NCI-H345 (cell line): ENCODE data around the gene ANO2.

ENCODE experiments used
- DNase-seq: peaks from one replicate; lab custom pipeline; 2025; lab: John Stamatoyannopoulos, UW

Gene ANO2

DNA sequence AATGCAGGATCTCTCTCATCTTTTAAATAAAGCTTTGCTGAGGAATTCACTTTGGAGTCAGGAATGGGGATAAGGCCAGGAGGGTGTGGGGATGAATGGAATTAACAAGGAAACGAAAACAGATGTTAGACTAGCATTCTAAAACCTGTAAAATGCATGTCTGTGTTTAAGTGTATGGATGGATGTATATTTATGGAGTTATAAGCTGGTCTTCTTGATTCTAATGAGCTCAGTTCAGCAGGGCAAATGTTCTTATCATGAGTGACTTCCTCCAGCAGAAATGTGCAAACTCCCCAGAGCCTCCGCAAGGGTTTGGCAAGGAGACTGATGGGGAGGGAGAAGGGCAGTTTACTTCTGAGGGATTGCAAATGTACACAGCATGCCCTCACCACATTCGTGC lies 364.0 kb downstream of the ANO2 start:
- no peak for DNase-seq

DNA sequence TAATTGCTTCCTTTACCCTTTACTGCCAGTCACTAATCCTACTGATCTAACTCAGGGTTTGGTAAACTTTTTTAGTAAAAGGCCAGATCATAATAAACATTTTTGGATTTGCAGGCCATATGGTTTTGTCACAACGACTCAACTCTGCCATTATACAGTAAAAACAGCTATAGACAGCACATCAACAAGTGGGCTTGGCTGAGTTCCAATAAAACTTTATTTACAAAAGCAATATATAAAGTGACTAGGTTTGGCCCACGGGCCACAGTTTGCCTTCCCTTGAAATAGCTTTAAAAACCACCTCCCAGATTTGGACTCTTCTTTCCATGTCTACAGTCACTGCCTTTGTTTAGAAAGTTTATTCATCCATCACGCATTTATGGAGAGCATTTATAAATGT lies 366.3 kb downstream of the ANO2 start:
- DNase-seq = no peak

DNA sequence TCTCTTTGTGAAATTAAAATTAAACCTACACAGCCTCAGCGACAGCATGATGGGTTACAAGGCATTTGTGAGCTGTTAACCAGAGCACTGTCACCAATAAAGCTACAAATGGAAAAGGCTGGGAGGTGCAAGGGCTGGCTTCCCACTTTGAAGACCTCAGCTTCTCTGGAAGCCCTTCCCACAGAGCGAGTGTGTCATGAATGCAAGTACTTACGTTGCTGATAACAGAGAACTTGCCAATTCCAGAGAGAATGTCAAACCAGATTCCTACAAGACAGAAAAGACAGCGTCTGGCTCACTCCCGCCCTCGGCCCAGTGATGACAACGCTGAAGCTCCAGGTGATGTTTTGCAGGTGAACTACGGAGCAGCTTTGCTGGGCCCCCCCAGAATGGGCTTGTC lies 367.3 kb downstream of the ANO2 start:
- DNase-seq = no peak

DNA sequence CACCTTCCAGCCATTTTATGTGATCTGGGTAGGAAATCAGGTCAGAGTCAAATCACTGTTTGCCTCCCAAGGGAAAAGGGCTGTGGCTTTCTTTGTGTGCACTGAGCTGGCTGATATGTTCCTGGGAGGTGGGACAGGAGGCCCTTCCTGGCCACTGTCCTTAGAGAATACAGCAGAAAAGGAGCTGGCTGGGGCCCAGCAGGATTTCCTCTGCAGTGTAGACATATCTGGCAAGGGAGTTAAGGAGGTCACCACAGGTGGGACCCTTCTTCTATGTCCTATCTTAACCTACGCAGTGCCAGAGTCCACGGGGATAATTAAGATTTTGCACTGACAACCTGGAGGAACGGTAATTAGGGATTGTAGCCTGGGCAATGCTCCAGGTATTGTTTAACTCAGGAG lies 367.8 kb downstream of the ANO2 start:
- no peak for DNase-seq

DNA sequence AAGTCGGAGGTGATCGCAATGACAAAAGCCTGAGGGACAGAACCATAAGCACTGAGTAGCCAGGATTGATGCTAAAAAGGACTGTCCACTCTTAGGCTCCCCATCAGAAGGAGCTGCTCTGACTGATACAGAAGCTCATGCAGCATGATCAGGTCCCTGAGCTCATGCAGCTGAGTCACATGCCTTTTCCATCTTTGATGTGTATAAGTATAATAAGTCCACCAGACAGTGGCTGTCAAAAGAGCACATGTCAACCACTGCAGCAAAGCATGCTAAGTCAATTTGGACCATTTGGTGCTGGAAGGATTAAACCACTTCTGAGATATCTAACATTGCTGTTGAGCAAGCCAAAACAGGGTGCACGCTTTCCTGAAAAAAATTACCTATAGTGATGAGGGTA lies 369.1 kb downstream of the ANO2 start:
- DNase-seq = no peak

GRCh38 chr12:5575232-5575631 lies 369.8 kb downstream of the ANO2 start:
- no peak for DNase-seq

DNA sequence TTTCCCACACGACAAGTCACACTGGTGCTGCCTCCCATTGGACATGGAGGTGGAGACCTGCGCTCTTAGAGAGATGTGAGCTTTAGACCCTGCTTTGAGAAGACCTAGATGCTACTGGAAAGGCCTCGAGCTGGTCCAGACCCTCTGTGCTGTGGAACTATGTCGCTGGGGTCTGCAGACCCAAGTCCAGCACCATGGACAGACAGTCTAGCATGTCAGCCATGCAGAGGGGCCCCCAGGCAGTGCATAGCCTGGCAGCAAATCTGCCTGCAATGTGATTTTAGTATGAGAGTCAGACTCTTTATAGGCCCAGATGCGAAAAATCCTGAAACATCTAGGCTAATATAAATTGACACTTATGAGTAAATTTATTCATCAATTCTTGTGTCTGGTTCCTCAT lies 371.7 kb downstream of the ANO2 start:
- no peak for DNase-seq

DNA sequence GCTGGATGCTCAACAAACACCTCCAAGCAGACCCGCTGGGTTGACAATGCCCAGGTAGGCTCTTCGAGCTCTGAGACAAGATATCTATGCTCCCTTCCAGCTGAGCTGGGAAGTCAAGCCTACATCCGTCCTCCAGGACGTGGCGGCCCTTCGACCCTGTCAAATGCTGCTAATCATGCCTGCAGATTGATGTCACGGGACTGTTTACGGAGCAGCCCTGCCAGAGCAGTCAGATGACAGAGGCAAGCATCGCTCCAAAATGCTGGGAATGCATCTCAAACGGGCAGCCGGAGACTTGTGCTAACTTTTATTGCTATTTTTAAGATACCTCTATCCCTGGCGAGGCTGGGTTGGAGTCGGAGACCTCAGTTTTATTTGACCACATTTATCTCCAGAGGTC lies 373.9 kb downstream of the ANO2 start:
- no peak for DNase-seq

DNA sequence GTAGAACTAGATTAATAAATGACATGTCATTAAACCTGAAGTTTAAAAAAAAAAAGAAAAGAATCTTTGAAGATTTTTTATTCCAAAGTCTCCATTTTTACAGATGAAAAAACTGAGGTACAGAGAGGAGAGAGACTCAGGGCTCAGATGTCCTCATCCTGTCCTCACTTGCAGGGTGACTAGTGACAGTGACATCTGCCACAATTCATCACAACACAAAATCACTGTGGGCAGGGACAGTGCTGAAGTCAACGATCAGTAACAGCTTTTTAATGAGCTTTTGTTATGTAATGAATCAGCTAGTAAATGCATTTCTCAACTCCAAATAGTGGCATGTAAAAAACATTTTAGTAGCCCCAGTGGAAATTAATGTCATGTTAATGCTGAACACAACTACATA lies 374.6 kb downstream of the ANO2 start:
- no peak for DNase-seq

GRCh38 chr12:5568325-5568981 lies 376.6 kb downstream of the ANO2 start:
- DNase-seq = no peak

- peak; percentile 72 for DNase-seq
Measured at GRCh38 chr12:5567016-5567725, 377.9 kb downstream of the ANO2 start.

DNA sequence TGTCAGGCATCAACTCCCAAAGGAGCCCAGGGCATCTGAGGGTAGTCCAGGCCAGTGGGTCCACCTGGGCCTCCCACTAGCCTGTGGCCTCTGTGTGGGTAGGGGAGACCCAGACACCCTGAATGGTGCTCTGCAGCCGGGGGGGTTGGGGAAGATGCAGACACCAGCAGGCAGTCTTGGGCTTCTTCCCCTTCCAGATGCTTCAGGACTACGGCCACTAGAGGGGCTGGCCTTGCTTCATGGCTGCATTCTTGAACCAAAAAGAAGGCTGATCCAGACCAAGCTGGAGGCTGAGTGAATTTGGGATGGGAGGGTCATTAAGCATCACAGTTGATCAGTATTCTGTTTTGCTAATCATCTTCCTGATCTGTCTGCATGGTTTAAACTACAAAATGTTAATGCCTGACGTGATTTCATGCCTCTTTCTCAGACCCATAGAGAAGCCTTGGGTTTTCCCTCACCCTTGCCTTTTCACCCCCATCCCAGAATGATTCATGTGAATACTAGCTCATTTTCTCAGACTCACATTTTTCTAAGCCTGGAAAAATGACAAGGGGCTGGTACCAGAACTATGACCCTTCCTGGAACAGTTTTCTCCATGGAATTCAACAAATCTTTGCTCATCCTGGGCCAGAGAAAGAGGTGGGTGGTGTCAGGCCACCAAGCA lies 379.0 kb downstream of the ANO2 start:
- no peak for DNase-seq

DNA sequence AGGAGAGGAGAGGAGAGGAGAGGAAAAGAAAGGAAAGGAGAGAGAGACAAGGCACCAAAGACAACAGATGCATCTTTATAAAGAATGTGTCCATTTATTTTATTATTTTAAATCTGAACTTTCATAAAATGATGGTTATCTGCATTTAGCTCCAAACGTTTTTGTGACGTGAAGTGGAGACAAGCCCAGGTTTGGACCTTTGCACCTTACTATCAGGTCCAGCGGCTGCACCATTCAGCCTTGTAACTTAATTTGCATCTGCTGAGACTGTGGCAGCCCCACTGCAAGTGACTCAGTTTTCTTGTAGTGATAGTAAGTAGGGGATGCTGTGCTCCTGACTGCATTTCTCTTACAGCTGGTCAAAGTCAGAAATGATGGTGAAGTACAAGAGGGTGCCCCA lies 382.5 kb downstream of the ANO2 start:
- no peak for DNase-seq

DNA sequence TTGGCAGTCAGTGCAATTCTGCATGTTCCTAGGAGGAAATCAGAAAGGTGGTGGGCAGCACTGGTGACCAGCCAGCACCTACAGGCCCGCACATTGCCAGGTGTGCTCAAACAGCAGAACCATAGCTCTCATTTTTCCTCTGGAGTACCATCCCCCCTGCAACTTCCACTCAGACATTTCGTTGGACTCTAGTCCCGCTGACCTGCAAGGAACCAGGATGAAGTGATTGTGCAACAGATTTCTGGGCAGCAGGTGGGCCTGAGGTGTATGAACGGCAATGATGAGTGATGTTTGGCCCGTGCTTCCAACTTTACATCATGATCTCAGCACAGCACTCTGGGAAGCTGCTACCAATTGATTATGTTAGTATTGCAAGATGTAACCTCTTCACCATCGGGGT lies 383.2 kb downstream of the ANO2 start:
- DNase-seq = no peak

DNA sequence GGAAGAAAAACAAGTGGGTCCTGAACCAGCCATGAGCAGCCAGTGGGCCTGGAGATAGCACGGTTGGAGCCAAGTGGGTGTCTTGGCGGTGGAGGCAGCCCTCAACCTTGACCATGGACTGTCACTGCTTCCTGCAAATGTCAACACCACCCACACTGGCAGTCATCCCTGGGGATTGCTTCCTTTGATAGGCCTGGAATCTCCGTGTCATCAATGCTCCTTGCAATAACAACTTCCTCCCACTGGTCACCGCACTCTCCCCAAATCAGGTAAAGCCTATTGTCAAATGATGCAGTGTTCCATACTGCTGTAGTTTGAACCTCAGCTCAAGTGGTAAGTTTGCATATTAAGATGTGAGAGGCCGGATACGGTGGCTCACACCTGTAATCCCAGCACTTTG lies 384.0 kb downstream of the ANO2 start:
- DNase-seq = no peak

DNA sequence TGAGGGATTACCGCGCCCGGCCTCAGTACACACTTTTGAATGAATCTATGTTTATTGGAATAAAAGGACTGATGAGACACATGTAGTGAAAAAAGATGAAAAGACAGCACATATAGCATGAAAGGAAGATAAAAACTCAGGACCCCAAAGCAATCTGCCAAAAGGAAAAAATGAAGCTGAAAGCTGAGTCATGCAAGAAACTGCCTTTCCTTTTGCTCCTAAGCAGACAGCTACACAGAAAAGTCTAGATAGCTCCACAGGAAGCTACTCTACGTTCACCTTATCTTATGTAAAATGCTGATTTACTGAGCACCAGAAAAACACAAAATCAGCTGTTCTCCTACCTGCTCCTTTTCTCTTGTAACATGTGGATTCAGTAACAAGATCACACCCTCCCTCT lies 384.8 kb downstream of the ANO2 start:
- no peak for DNase-seq

DNA sequence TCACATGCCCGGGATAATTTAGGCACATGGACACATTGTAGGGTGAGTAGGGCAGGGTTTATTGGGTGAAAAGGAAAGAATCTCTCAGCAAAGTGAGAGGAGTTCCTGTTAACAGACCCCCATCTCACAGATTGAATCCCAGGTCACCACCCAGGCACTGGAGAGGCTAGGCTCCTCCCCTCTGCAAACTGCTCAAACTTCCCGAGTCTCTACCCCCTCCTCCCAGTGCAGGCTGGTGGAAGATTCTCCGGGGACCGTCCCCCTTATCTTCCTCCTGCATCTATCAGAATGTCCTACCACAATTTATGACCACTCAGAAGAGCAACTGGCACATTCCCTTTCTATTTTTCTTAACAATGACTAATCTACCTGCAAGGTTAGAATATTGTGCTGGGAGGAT lies 387.2 kb downstream of the ANO2 start:
- DNase-seq = no peak

DNA sequence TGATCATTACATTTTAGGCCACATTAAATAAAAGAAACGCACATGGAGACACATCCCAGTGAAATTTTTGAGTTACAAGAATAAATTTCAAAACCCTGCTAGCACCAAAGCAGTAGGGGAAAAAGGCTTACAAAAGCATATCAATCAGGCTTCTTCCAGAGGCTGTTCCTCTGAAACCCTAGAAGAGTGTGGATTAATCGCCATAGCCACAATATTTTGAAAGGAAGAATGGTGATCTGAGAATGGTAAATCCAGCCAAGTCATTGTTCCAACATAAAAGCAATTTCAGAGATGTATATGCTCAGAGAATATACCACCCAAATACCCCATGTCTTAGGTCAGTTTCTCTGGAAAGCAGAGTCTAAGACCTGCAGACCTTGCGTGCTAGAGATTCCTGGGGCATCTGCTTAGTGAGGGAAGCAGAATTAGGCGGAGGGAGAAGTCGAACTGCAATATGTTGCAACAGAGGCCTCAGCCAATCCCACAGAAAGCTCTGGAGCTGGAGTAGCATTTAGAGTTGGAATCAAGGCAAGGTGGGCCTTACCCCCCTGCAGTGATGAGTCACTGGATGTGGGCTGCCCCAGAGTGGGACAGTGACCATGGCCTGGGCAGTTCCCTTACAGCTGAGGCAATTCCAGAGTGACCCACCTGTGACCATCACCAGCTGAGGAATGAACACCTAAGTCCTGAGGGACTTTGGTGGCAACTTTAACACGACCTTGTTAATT lies 387.9 kb downstream of the ANO2 start:
- DNase-seq = no peak

DNA sequence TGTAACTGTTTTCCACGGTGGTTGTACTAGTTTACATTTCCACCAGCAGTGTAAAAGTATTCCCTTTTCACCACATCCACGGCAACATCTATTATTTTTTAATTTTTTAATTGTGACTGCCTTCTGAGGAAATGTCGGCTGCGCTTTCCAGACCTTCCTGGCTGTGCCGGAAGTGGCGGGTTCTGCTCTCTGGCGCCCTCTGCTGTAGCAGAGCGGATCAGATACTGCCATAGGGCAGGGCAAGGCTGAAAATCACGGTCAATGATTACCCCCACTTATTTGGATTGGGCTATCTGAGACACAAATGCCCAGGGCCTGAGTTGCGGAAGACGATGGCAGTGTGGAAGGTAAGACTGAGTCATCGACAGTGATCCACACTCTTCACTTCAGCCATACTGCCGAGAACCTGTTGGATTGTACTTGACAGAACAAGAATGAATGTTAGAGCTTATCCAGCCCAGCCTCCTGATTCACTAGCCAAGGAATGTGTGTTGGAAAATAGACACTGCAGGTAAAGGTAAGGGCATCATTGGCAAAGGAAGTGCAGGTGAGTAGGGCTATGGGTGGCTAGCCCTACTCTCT lies 388.9 kb downstream of the ANO2 start:
- DNase-seq = no peak

GRCh38 chr12:5554711-5555110 lies 390.3 kb downstream of the ANO2 start:
- DNase-seq = no peak

- DNase-seq = no peak
Measured at GRCh38 chr12:5549011-5549410, 396.0 kb downstream of the ANO2 start.

DNA sequence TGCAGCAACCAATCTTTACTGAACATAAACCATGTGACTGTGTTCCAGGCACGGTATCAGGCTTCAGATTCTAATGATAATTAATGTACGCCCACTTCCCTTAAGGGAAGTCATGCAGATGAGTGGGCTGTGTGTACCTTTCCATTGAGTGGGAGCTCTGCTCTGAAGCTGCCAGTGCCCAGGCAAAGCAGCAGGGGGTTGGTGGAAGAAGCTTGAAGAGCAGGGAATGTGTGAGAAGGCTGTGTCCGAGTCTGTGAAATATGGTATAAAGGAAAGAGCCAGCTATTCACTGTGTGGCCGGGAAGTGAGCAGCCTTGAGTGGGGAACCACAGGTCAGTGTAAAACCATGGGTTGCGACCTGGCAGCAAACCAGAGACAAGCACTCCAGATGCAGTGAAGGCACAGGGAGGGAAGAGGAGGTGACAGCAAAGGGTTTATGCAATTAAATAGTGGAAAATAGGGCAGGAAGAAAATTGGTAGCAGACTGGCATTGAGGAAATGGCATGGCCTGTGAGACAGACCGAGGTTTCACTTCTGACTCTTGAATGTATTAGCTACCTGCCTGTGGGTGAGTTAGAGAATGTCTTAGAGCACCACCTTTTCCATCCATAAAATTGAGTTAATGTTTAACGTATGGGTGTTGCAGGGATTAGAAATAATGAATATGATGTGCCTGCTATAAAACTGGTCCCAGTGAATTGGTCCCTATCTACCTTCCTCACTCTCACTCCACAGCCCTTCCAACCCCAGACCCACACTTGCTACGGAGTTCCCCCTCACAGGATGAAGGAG lies 396.7 kb downstream of the ANO2 start:
- no peak for DNase-seq
